Astrocyte (in vitro differentiated cells and primary cell): Measurements from ENCODE around the gene IZUMO2. TPM values are rescaled to one million over a fixed set of nuclear protein-coding genes. Genes with fewer than 3 reads are reported as not detected.

Experiments used
- DNase-seq: peaks from one replicate; pipeline ENCODE4 v3.0.0-alpha.2; 2010; ENCODE audit warnings: low read depth
- FAIRE-seq: peaks from 2 replicates; lab custom pipeline; 2011; peaks lifted over from hg19 to GRCh38; lab: Jason Lieb, UNC
- H2AFZ ChIP-seq: 2 replicates; pipeline ENCODE4 v1.6.0; 2012; ENCODE audit warnings: low read depth, low read length, inconsistent platforms
- H3K27ac ChIP-seq: 2 replicates; pipeline ENCODE4 v1.5.1; 2011; ENCODE audit warnings: low read depth, low read length, inconsistent platforms
- H3K27me3 ChIP-seq: 2 replicates; pipeline ENCODE4 v1.6.0; 2011; ENCODE audit warnings: low read length, inconsistent platforms; ENCODE audit not compliant: insufficient read depth
- H3K36me3 ChIP-seq: 2 replicates; pipeline ENCODE4 v1.5.1; 2011; ENCODE audit warnings: low read length, inconsistent platforms; ENCODE audit not compliant: insufficient read depth
- H3K4me1 ChIP-seq: 2 replicates; pipeline ENCODE4 v1.5.1; 2011; ENCODE audit warnings: low read length, inconsistent platforms; ENCODE audit not compliant: insufficient read depth
- H3K4me2 ChIP-seq: 2 replicates; pipeline ENCODE4 v1.6.0; 2012; ENCODE audit warnings: low read length, inconsistent platforms
- H3K4me3 ChIP-seq: 2 replicates; pipeline ENCODE4 v1.5.1; 2011; ENCODE audit warnings: low read depth, mild to moderate bottlenecking, low read length, inconsistent platforms; ENCODE audit not compliant: insufficient read depth
- H3K79me2 ChIP-seq: 2 replicates; pipeline ENCODE4 v1.6.0; 2012; ENCODE audit warnings: mild to moderate bottlenecking, low read length, inconsistent platforms; ENCODE audit not compliant: insufficient read depth
- H3K9ac ChIP-seq: 2 replicates; pipeline ENCODE4 v1.6.0; 2012; ENCODE audit warnings: mild to moderate bottlenecking, low read length, inconsistent platforms
- H3K9me3 ChIP-seq: 2 replicates; pipeline ENCODE4 v1.5.1; 2012; ENCODE audit warnings: low read depth, mild to moderate bottlenecking, low read length, inconsistent platforms; ENCODE audit not compliant: insufficient read depth
- H4K20me1 ChIP-seq: 2 replicates; pipeline ENCODE4 v1.6.0; 2012; ENCODE audit warnings: low read length, inconsistent platforms; ENCODE audit not compliant: insufficient read depth
- H3K27ac Mint-ChIP-seq: one replicate; pipeline ENCODE4 v1.8.0; 2021; ENCODE audit warnings: mild to moderate bottlenecking, mixed read lengths; ENCODE audit not compliant: unreplicated experiment
- H3K27me3 Mint-ChIP-seq: one replicate; pipeline ENCODE4 v1.8.0; 2021; ENCODE audit warnings: low read depth, mixed read lengths; ENCODE audit not compliant: unreplicated experiment
- H3K36me3 Mint-ChIP-seq: one replicate; pipeline ENCODE4 v1.8.0; 2021; ENCODE audit warnings: low read depth, mixed read lengths; ENCODE audit not compliant: unreplicated experiment
- H3K4me1 Mint-ChIP-seq: one replicate; pipeline ENCODE4 v1.8.0; 2021; ENCODE audit warnings: low read depth, mixed read lengths; ENCODE audit not compliant: unreplicated experiment
- H3K4me3 Mint-ChIP-seq: one replicate; pipeline ENCODE4 v1.8.0; 2021; ENCODE audit warnings: mild to moderate bottlenecking, moderate library complexity, mixed read lengths; ENCODE audit not compliant: unreplicated experiment
- H3K9me3 Mint-ChIP-seq: one replicate; pipeline ENCODE4 v1.8.0; 2021; ENCODE audit warnings: mild to moderate bottlenecking, mixed read lengths; ENCODE audit not compliant: unreplicated experiment
- EZH2 ChIP-seq: IDR thresholded peaks from 2 replicates; pipeline ENCODE4 v1.6.1; 2012; ENCODE audit warnings: mild to moderate bottlenecking, low read length, inconsistent platforms; ENCODE audit not compliant: insufficient read depth
- total RNA-seq: library from RNA; stranded (reverse); gene quantifications from 2 replicates; pipeline ENCODE4 v1.2.1, GENCODE V29; 2021
- TF ChIP-seq, protein P1 (sequence below): IDR thresholded peaks from 2 replicates; pipeline ENCODE4 v1.5.1; 2011; ENCODE audit warnings: low read depth, mild to moderate bottlenecking, inconsistent platforms, low read length, moderate library complexity; ENCODE audit not compliant: insufficient read depth

Gene IZUMO2
- total RNA-seq, 1 donor from 2014 or later: not detected

- Histone ChIP-seq H4K20me1 (no peaks in the 10 kb centered on the region), H3K36me3 (no peaks in the 10 kb centered on the region), H3K4me3 (no peak overlapping the region), H3K4me1 (no peaks in the 10 kb centered on the region), H3K9ac (no peak overlapping the region), H3K79me2 (no peaks in the 10 kb centered on the region), H3K4me2 (no peak overlapping the region), H2AFZ (no peak overlapping the region), H3K9me3 (no peaks in the 10 kb centered on the region), H3K27ac (no peak overlapping the region), H3K27me3 (no peaks in the 10 kb centered on the region)
- TF ChIP-seq, protein P1, sequence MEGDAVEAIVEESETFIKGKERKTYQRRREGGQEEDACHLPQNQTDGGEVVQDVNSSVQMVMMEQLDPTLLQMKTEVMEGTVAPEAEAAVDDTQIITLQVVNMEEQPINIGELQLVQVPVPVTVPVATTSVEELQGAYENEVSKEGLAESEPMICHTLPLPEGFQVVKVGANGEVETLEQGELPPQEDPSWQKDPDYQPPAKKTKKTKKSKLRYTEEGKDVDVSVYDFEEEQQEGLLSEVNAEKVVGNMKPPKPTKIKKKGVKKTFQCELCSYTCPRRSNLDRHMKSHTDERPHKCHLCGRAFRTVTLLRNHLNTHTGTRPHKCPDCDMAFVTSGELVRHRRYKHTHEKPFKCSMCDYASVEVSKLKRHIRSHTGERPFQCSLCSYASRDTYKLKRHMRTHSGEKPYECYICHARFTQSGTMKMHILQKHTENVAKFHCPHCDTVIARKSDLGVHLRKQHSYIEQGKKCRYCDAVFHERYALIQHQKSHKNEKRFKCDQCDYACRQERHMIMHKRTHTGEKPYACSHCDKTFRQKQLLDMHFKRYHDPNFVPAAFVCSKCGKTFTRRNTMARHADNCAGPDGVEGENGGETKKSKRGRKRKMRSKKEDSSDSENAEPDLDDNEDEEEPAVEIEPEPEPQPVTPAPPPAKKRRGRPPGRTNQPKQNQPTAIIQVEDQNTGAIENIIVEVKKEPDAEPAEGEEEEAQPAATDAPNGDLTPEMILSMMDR: no peak
- TF ChIP-seq EZH2: no peak
- Mint-ChIP-seq H3K36me3 (no peaks in the 10 kb centered on the region), H3K27me3 (no peaks in the 10 kb centered on the region), H3K9me3 (peaks cover 9% of the 10 kb centered on the region), H3K4me1 (no peaks in the 10 kb centered on the region), H3K27ac (no peak overlapping the region), H3K4me3 (no peak overlapping the region)
- no peak for DNase-seq
- FAIRE-seq: no peak
These were observed 29.6 kb upstream of the IZUMO2 start for GRCh38 chr19:50192463-50193211.

DNA sequence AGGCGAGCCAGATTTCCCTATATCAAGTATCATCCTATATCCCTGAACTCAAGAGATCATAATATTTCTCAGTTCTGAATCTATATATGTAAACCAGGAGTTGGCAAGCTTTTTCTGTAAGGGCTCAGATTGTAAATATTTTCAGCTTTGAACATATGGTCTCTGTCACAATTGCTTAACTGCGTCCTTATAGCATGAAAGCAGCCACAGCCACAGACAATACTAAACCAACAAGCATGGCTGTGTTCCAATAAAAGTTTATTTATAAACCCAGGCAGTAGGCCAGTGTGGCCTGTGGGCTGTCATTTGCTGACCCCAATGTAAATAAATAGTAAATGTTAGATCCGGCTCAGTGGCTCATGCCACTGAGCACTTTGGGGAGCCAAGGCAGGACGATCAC lies 28.1 kb upstream of the IZUMO2 start:
- no peak overlapping the region for H3K4me2 ChIP-seq
- FAIRE-seq (no peak), DNase-seq (no peak)
- Mint-ChIP-seq H3K4me1 (no peaks in the 10 kb centered on the region), H3K27me3 (no peaks in the 10 kb centered on the region), H3K9me3 (peaks cover 9% of the 10 kb centered on the region), H3K36me3 (no peaks in the 10 kb centered on the region), H3K27ac (no peak overlapping the region), H3K4me3 (no peak overlapping the region)
- no peaks in the 10 kb centered on the region for H3K27me3 ChIP-seq
- no peaks in the 10 kb centered on the region for H3K79me2 ChIP-seq
- no peak overlapping the region for H3K4me3 ChIP-seq
- TF ChIP-seq, protein P1: no peak
- no peak for TF ChIP-seq EZH2
- H2AFZ ChIP-seq: no peak overlapping the region
- H3K36me3 ChIP-seq: no peaks in the 10 kb centered on the region
- no peak overlapping the region for H3K27ac ChIP-seq
- no peaks in the 10 kb centered on the region for H3K9me3 ChIP-seq
- no peaks in the 10 kb centered on the region for H3K4me1 ChIP-seq
- H3K9ac ChIP-seq: no peak overlapping the region
- no peaks in the 10 kb centered on the region for H4K20me1 ChIP-seq

- H3K9me3 Mint-ChIP-seq: peaks cover 9% of the 10 kb centered on the region
These were observed 27.4 kb upstream of the IZUMO2 start for GRCh38 chr19:50190439-50190891.

More at GRCh38 chr19:50190439-50190891, 27.4 kb upstream of the IZUMO2 start:
- no peak overlapping the region for H3K4me3 ChIP-seq
- no peak overlapping the region for H3K27ac ChIP-seq
- Mint-ChIP-seq H3K4me1 (no peaks in the 10 kb centered on the region), H3K27ac (no peak overlapping the region), H3K4me3 (no peak overlapping the region), H3K27me3 (no peaks in the 10 kb centered on the region), H3K36me3 (no peaks in the 10 kb centered on the region)
- no peak for TF ChIP-seq EZH2
- TF ChIP-seq, protein P1: no peak
- H3K9ac ChIP-seq: no peak overlapping the region
- H3K9me3 ChIP-seq: no peaks in the 10 kb centered on the region
- H3K79me2 ChIP-seq: no peaks in the 10 kb centered on the region
- DNase-seq: no peak
- H3K36me3 ChIP-seq: no peaks in the 10 kb centered on the region
- no peaks in the 10 kb centered on the region for H3K4me1 ChIP-seq
- H4K20me1 ChIP-seq: no peaks in the 10 kb centered on the region
- no peak overlapping the region for H2AFZ ChIP-seq
- no peak for FAIRE-seq
- H3K4me2 ChIP-seq: no peak overlapping the region
- no peaks in the 10 kb centered on the region for H3K27me3 ChIP-seq
